ENCODE data around the gene UBE2G2.

The UBE2G2 gene

GRCh38 chr21:44785620-44786335, 15.8 kb downstream of the UBE2G2 start:
- DNase-seq (ENCODE audit: low spot score): no peak

DNA sequence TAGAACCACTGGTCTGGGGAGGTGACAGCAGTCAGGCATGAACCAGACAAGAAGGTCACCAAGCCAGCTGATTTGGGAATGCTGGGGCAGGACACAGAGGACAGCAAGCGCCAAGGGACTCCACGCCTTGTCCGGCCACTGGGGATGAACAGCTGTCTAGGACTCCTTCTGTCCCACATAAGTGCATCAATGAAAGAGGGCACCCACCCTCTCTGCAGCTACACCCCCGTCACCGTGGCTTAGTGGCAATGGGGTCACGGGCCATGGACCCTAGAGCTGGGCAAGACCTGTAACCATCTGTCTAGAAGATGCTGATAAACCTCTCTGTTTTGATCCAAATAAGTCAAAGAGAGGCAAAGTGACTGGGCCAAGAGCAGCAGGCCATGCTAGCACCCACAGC, 16.8 kb downstream of the UBE2G2 start:
- DNase-seq (ENCODE audit: low spot score): no peak

GRCh38 chr21:44783020-44783696, 18.5 kb downstream of the UBE2G2 start:
- no peak for DNase-seq (ENCODE audit: low spot score)

DNA sequence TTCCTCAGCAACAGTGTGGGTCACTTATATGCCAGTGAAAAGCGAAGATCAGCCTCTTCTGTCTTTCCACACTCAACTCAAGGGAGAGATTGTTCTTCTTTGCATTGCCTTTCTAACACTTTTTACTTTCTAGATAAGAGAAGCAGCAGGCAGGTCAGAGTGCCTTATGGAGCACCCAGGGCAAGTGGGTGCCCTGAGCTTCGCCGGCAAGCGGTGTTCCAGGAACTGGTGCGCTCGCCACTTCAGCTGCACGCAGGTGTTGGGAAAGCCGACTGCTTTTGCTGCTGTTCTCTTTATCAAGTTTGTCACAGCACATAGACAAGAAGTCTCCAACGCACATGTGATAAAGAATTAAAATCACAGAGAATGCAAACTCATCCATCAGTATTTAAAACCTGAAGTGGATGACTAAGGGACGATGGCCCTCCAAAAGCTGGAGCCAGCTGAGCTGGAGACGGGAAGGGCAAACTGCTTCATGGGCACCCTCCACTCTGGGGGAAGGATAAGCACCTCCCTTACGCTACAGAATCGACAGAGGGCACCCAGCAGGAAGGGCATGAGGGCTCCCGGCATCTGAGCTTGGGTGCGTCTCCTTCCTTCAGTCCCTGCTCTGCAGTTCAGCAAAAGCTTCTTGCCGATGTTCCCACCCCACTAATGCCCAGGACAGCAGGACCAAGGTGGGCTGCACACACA, 20.7 kb downstream of the UBE2G2 start:
- DNase-seq (ENCODE audit: low spot score): no peak

- DNase-seq (ENCODE audit: low spot score): no peak
Observed at GRCh38 chr21:44780137-44780502, 21.5 kb downstream of the UBE2G2 start.

DNA sequence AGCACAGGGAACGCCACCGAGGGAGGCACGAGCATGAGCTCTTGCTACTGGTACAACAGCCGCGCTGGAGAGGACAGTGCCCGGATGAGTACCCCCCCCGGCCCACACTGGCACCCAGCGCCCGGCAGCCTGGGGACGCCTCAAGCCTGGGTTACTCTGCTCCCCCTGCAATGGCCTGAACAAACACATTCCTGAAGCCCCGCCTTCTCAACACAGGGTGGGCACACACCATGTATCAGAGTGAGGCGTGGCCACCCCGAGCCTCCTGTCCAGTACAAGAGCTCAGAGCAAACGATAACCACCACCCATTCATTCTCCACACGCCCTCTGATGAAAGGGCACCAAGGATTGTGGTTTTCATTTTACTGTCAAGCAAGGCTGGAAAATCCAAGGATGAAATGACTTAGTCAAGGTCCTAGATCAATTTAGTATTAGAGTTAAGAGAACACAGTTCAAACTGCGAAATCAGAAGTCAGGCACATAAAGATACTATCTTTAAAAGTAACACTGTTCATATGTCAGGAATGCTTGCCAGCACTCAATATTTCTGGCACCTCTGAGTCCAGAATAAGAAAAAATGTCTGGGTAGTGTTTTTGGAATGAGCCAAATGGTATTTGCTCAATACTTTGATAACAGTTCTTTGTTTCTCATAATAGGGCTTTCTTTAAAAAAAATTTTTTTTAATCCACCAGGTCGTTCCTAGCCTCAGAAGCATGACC, 22.0 kb downstream of the UBE2G2 start:
- DNase-seq (ENCODE audit: low spot score): peak; percentile 36

GRCh38 chr21:44778983-44779382, 22.6 kb downstream of the UBE2G2 start:
- no peak for DNase-seq (ENCODE audit: low spot score)

GRCh38 chr21:44778499-44778911, 23.1 kb downstream of the UBE2G2 start:
- no peak for DNase-seq (ENCODE audit: low spot score)

- no peak for DNase-seq (ENCODE audit: low spot score)
Observed at GRCh38 chr21:44778094-44778493, 23.5 kb downstream of the UBE2G2 start.

GRCh38 chr21:44774972-44775371, 26.6 kb downstream of the UBE2G2 start:
- DNase-seq (ENCODE audit: low spot score): no peak

GRCh38 chr21:44773291-44773932, 28.2 kb downstream of the UBE2G2 start:
- DNase-seq (ENCODE audit: low spot score): no peak

GRCh38 chr21:44771896-44772525, 29.6 kb downstream of the UBE2G2 start:
- DNase-seq (ENCODE audit: low spot score): no peak

DNA sequence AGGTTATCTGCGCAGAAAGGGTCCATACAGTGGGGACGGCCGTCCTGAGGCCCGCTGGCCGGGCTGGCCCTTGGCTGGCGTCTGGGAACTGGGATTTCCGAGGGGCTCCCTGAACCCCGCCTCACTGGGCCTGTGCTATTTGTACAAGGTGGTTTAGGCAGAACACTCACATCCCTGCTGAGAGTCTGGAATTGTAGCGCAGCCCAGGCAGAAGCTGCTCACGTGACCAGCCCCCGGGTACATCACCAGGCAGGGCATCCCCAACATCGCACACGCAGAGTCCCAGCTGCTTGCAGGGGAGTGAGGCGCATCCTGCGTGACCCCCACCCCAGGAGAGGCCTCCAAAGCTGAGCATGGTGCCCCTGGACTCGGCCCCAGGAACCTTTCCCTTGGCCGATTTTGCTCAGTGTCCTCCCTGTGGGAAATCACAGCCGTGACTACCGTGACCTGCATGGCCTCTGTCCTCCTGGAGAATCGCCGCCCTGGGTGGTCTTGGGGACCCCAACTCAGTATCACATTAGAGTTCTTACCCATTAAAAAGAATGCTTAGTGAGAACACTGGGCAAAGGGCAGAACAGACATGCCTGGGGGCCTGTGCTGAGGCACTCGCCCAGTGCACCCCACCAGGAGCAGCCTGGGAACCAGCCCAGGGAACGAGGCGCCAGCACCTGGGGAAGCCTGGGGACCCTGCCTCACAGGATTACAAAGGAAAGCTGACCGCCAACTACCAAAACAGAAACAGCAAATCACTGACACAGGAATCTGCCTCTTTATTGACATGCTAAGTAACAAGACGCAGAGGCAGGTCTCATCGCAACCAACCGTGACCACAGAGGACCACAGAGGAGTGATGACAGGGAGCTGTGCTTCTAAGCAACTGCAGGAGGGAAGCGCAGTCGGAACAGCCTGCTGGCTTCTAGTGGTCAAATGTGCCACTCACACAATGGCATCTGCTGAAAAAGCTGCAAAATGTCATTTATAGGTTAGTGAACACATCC, 33.5 kb downstream of the UBE2G2 start:
- DNase-seq (ENCODE audit: low spot score): no peak

DNA sequence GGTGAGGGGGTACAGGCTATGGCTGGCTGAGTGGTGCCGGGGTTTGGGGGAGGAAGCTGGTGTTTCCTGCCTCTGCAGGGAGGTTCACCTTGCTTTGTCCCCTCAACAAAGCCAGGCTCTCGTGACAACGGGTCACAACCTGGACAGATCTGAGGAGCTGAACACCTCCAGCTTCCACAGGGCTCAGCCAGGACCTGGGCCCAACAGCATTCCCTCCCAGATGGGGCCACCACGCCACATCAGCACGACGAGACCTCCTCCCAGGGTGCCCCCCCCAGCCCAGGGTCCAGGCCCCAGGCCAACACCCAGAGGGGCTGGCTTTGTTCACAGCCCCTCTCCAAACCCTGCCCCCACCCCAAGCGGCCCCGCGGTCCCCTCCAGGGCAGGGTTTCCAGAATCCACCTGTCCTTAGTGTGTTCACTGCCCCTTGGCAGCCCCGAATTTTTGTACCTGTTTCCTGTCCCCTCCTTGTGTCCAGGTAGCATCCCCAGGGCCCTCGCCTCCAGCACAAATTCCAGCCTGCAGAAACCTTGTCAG, 34.7 kb downstream of the UBE2G2 start:
- no peak for DNase-seq (ENCODE audit: low spot score)

- DNase-seq (ENCODE audit: low spot score): no peak
Observed at GRCh38 chr21:44766014-44766817, 35.4 kb downstream of the UBE2G2 start.

- no peak for DNase-seq (ENCODE audit: low spot score)
Observed at GRCh38 chr21:44765231-44766013, 36.2 kb downstream of the UBE2G2 start.

GRCh38 chr21:44764319-44765230, 37.0 kb downstream of the UBE2G2 start:
- peak; percentile 13 for DNase-seq (ENCODE audit: low spot score)
